BJ (cell line): ENCODE measurements around the gene FGGY. TPM values are rescaled to one million over a fixed set of nuclear protein-coding genes. Genes with fewer than 3 reads are reported as not detected.

Experiments
- CTCF ChIA-PET: fragments of 350-600 bp; formaldehyde crosslinking; extraction: SDS; loops from one replicate; lab custom pipeline; 2021; ENCODE audit warnings: antibody characterized with exemption, inconsistent platforms; lab: Yijun Ruan, JAX
- POLR2A ChIA-PET: fragments of 300-600 bp; sonication (Branson Sonifier 250); formaldehyde crosslinking; extraction: SDS; loops from one replicate; lab custom pipeline; 2021; ENCODE audit warnings: antibody characterized with exemption; lab: Charles Lee
- DNase-seq: peaks from one replicate; pipeline ENCODE4 v3.0.0-alpha.2; 2011; ENCODE audit warnings: low read depth
- H3K27me3 ChIP-seq: 2 replicates; pipeline ENCODE4 v1.6.0; 2011; ENCODE audit warnings: low read length; ENCODE audit not compliant: control insufficient read depth, insufficient read depth
- H3K36me3 ChIP-seq: 2 replicates; pipeline ENCODE4 v1.5.1; 2011; ENCODE audit warnings: low read length; ENCODE audit not compliant: control insufficient read depth, insufficient read depth
- H3K4me3 ChIP-seq: 2 replicates; pipeline ENCODE4 v1.5.1; 2011; ENCODE audit warnings: low read depth, mild to moderate bottlenecking, control low read depth, low read length
- polyA plus RNA-seq: library from polyadenylated mRNA; depleted of rRNA; stranded (reverse); fragments of >200 nt; gene quantifications from 2 replicates; pipeline ENCODE4 v1.2.3, GENCODE V29; 2011
- TF ChIP-seq, protein P1 (sequence below): IDR thresholded peaks from 2 replicates; pipeline ENCODE4 v1.5.1; 2011; ENCODE audit warnings: low read depth, mild to moderate bottlenecking, control low read depth, inconsistent platforms, low read length, moderate library complexity; ENCODE audit not compliant: insufficient read depth

The FGGY gene
- polyA plus RNA-seq, 1 experiment, result 9.9 TPM

DNA sequence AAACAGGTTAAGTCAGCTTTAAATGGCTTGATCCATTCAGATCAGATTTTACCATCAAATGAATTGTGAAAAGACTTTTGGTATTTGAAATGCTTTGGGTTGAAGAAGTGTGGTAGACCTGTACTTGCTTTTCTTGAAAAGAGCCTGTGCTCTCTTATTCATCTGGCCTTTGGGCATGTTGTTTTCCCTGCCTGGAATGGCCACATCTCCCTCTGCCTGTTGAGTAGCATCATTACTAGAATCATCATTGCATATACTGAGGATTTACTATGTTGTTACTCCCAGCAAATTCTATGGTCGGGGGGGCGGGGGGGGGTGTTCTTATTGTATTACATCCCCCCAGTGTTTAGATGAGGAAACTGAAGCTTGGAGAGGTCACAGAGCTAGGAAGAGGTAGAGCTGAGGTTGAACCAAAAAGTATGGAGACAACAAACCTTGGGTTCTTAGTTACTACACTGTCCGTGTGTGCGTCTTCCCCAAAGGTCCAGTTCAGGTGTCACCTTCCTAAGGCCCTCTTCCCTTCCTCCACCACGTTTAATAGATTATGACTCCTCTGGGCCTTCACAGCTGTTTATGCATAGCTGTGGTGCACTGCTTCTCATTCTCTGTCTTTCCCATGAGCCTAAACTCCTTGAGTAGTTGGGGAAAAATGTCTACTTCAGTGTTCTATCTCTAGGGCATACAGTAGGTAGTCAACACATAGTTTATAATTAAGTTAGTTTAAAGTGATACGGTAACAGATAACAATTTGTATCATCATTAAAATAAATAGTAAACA is 271.5 kb downstream of the FGGY start:
- POLR2A ChIA-PET, result no interaction called here
- CTCF ChIA-PET, result interaction anchor here (0.5 to 1.8 kb wide), 5 partner anchors 25 to 383 kb away, joined by 3 to 4 read pairs (median 3); no protein-coding TSS in a partner anchor
- TF ChIP-seq, protein P1, sequence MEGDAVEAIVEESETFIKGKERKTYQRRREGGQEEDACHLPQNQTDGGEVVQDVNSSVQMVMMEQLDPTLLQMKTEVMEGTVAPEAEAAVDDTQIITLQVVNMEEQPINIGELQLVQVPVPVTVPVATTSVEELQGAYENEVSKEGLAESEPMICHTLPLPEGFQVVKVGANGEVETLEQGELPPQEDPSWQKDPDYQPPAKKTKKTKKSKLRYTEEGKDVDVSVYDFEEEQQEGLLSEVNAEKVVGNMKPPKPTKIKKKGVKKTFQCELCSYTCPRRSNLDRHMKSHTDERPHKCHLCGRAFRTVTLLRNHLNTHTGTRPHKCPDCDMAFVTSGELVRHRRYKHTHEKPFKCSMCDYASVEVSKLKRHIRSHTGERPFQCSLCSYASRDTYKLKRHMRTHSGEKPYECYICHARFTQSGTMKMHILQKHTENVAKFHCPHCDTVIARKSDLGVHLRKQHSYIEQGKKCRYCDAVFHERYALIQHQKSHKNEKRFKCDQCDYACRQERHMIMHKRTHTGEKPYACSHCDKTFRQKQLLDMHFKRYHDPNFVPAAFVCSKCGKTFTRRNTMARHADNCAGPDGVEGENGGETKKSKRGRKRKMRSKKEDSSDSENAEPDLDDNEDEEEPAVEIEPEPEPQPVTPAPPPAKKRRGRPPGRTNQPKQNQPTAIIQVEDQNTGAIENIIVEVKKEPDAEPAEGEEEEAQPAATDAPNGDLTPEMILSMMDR, result peak; percentile 34
- DNase-seq, result no peak
- Histone ChIP-seq H3K36me3 (no peaks in the 10 kb centered on the region), H3K27me3 (no peaks in the 10 kb centered on the region), H3K4me3 (no peak overlapping the region)

DNA sequence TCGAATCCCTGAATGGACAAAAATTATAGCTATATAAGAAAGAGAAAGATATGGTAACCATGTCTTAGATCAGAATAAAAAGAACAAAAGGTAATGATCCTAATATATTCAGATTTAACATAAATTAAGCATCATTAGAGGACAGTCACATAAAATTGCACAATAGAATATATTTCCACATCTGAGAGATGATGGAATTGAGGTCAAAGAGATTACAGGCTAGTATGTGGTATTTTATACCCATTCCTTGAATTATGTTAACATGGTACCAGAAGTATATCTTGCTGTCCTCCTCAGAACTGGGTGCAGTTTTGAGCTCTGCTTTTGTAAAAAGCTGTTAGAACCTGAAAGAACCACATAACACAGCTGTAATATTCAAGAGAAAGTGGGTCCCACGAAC is 272.3 kb downstream of the FGGY start:
- no peak overlapping the region for H3K4me3 ChIP-seq
- DNase-seq, result no peak
- CTCF ChIA-PET, result interaction anchor here (0.7 to 1.4 kb wide), 4 partner anchors 14 to 130 kb away, joined by 3 to 4 read pairs (median 4); no protein-coding TSS in a partner anchor
- H3K36me3 ChIP-seq, result no peaks in the 10 kb centered on the region
- POLR2A ChIA-PET, result no interaction called here
- TF ChIP-seq, protein P1, result no peak
- no peaks in the 10 kb centered on the region for H3K27me3 ChIP-seq

DNA sequence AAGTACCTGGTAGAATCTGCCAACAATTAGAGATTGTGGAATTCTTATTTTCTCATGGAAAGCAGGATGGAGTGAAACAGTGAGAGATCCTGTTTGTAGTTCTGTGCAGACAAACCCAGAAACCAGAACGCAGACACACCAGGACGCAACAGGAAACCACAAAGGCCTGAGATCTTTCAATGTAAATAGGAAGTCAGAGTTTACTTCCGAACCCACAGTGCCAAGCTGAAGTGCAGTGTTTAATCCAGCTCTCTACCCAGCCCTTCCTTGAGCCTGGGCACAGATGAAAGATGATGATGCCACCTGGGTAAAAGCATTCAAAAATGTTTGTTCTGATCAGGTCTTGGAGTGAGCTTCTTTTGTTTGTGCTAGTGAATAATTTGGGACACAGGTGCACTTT is 273.6 kb downstream of the FGGY start:
- TF ChIP-seq, protein P1, result no peak
- H3K4me3 ChIP-seq, result no peak overlapping the region
- ChIA-PET CTCF (interaction anchor here (1.3 kb wide), 1 partner anchor 12 kb away, joined by 4 read pairs; no protein-coding TSS in a partner anchor), POLR2A (no interaction called here)
- DNase-seq, result no peak
- no peaks in the 10 kb centered on the region for H3K27me3 ChIP-seq
- no peaks in the 10 kb centered on the region for H3K36me3 ChIP-seq

DNA sequence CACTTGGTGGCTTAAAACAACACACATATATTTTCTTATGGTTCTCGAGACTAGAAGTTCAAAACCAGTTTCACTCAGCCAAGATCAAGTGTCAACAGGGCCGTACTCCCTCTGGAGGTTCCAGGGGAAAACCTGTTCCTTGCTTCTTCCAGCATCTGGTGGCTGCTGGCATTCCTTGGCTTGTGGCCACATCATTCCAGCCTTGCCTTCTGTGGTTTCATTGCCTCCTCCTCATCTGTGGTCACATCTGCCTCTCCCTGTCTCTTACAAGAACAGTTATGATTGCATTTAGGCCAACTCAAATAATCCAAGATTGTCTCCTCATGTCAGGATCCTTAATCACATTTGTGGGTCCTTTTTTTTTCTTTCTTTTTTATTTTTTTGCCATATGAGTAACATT is 277.2 kb downstream of the FGGY start:
- TF ChIP-seq, protein P1, result no peak
- H3K27me3 ChIP-seq, result no peaks in the 10 kb centered on the region
- CTCF ChIA-PET, result no interaction called here

DNA sequence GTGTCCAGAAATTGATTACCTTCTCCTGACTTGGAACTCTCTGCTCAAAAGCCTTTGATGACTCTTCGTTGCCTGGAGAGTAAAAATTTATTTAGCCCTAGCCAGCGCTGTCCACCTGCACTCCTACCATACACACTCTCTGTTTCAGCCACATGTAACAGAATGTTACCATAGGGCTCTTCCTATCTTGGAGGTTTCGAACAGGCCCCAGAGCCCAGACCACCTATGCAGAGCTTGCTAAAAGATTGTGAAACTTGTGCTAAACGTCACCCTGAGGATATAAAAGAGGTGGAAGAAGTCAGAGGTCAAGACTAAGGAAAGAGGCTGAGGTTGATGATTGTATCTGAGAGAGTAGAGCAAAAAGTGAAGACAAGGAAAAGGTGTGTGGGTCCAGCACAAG is 280.9 kb downstream of the FGGY start:
- CTCF ChIA-PET, result interaction anchor here (1.2 kb wide), 1 partner anchor 16 kb away, joined by 3 read pairs; no protein-coding TSS in a partner anchor
- POLR2A ChIA-PET, result no interaction called here
- H3K36me3 ChIP-seq, result no peaks in the 10 kb centered on the region
- no peak for DNase-seq
- TF ChIP-seq, protein P1, result no peak
- no peaks in the 10 kb centered on the region for H3K27me3 ChIP-seq
- H3K4me3 ChIP-seq, result no peak overlapping the region

More for the DNA sequence above, 277.2 kb downstream of the FGGY start:
- POLR2A ChIA-PET, result no interaction called here
- H3K36me3 ChIP-seq, result no peaks in the 10 kb centered on the region
- no peak overlapping the region for H3K4me3 ChIP-seq
- DNase-seq, result peak; percentile 51
